Measurements from ENCODE around the gene CD7. TPM values are rescaled to one million over a fixed set of nuclear protein-coding genes. Genes with fewer than 3 reads are reported as not detected.

The CD7 gene
- total RNA-seq, 2 donors from 2014 or later, result 2.8 TPM; not detected in 1

DNA sequence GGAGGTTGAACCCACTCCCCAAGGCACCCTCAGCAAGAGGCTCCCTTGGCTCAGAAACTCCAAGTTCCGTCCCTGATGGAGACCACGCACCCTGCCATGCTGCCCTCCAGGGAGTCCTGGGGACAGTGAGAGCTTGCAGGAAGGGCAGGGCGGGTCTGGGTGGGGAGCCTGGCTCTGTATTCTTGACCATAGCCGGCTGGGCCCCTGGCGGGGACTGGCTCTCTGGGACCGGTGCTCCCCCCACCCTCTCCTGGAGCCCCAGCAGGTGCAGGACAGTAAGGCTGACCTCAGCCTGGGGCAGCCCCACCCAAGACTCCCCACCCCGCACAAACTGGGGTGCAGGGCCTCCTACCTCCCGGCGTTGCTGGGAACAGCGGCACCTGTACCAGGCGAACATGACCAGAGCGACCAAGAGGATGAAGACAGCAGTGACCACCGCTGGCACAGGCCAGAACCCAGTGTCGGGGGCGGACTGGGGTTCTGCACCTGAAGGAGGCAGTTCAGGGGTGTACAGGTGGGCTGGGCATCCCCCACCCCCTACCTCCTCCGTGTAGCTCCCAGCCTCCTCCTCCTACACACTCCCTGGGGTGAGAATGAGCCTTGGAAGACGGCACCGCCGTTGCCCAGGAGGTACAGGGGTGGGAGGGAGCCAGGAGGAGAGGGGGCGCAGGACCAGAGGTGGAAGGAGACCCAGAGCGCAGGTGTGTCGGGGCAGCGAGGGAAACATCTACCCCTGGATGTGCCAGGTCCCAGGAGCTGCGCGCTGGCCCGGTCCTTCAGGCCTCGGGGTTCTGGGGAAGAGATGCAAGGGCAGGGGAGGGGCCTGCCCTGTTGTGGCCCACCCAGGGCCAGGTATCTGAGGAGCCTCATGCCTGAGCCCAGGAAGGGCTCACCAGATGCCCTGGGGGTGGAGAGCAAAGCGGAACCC lies 5.4 kb upstream of the CD7 start:
- Histone ChIP-seq H3K4me1 (replicated peaks) (no peaks in the 10 kb centered on the region), H3K9me3 (no peaks in the 10 kb centered on the region), H3K36me3 (no peaks in the 10 kb centered on the region), H3K27ac (no peak overlapping the region), H3K27me3 (replicated peaks; ENCODE audit: insufficient read depth) (no peaks in the 10 kb centered on the region), H3K4me3 (no peak overlapping the region)
- TF ChIP-seq POLR2AphosphoS5 (IDR thresholded peaks at IDR 0.05), result no peak
- TF ChIP-seq POLR2A (IDR thresholded peaks at IDR 0.05), result no peak
- TF ChIP-seq, protein P1, sequence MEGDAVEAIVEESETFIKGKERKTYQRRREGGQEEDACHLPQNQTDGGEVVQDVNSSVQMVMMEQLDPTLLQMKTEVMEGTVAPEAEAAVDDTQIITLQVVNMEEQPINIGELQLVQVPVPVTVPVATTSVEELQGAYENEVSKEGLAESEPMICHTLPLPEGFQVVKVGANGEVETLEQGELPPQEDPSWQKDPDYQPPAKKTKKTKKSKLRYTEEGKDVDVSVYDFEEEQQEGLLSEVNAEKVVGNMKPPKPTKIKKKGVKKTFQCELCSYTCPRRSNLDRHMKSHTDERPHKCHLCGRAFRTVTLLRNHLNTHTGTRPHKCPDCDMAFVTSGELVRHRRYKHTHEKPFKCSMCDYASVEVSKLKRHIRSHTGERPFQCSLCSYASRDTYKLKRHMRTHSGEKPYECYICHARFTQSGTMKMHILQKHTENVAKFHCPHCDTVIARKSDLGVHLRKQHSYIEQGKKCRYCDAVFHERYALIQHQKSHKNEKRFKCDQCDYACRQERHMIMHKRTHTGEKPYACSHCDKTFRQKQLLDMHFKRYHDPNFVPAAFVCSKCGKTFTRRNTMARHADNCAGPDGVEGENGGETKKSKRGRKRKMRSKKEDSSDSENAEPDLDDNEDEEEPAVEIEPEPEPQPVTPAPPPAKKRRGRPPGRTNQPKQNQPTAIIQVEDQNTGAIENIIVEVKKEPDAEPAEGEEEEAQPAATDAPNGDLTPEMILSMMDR (IDR thresholded peaks at IDR 0.05), result no peak
- no peak for DNase-seq (ENCODE audit: low spot score)
- 90% methylated on average over 25 of the region's 28 CpGs for WGBS
- intact Hi-C loops (cut with DNase I), result loop anchor here (2.0 to 5.0 kb wide), 2 partner anchors 78 to 115 kb away; no protein-coding TSS in a partner anchor

DNA sequence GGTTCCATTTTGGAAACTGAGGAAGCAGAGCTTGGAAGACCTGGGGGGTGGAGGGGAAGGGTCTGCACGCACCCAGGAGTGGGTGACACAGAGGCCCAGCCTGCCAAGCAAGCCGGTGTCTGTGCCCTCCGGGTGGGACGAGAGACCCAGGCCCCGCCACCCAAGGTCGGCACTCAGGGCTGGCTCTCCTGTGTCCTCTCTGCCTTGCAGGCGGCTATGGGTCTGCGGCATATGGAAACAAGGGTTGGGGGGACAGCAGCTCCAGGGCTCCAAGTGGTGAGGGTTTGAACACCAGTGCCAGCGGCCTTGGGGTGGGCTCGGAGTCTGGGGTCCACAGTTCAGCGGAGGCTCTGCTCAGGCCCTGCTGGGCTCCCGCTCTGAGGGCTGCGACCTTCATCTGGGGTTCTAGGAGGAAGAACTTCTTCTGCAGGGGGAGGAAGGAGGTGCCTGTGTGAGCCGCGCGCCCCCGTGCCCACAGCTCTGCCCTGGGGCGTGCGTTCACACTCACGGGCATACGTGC lies 4.6 kb upstream of the CD7 start:
- Histone ChIP-seq H3K27ac (no peak overlapping the region), H3K36me3 (no peaks in the 10 kb centered on the region), H3K9me3 (no peaks in the 10 kb centered on the region), H3K27me3 (replicated peaks; ENCODE audit: insufficient read depth) (no peaks in the 10 kb centered on the region), H3K4me3 (no peak overlapping the region), H3K4me1 (replicated peaks) (no peaks in the 10 kb centered on the region)
- intact Hi-C loops (cut with DNase I), result loop anchor here (2.0 to 5.0 kb wide), 2 partner anchors 77 to 115 kb away; no protein-coding TSS in a partner anchor
- no peak for DNase-seq (ENCODE audit: low spot score)
- TF ChIP-seq POLR2AphosphoS5 (IDR thresholded peaks at IDR 0.05), result no peak
- TF ChIP-seq, protein P1 (IDR thresholded peaks at IDR 0.05), result no peak
- TF ChIP-seq POLR2A (IDR thresholded peaks at IDR 0.05), result no peak
- WGBS, result 85% methylated on average over 21 of the region's 21 CpGs

DNA sequence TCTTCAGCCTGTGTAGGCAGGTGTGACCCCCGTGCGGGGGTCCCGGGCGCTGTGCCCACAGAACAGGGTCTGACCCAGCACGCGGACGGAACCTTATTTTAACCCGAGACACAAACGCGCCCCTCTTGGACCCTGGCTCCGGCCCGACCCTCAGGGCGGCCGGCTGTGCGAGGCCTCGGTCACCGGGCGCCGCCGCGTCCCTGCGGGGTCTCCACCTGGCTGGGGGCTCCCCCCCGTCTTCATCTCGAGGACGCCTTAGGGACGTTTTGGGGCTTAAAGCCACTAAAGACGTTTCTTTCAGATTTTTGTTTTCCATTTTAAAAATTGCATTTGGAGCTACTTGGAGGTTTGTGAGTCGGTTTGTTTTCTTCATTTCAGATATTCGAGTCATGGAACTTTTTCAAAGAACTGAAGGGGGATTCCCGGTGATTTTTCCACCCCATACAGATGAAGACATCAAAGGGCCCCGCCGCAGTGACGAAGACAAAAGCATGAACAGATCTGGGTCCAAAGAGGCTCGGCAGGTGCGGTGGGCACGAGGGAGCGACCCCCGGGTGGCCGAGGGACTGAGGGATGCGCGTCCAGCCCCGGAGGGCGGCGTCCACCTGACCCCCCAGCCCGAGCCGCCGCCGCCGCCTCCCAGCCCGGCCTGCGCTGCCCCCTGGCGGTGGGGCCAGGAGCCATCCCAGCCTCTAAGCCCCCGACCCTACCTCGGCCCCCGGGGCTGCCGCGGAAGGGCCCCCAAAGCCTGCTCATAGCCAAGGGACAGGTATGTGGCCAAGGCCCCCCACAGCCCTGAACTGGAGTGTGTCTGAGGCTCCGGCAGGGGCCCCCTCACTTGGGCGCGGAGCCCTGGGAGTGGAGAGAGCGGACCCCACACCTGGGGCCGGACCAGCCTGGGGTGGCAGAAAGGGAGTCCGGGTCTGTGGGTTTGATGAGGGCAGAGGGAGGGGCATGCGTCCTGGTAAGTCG lies 3.8 kb upstream of the CD7 start:
- intact Hi-C loops (cut with DNase I), result loop anchor here (5.0 kb wide), 1 partner anchor 114 kb away; no protein-coding TSS in a partner anchor
- no peaks in the 10 kb centered on the region for H3K36me3 ChIP-seq
- no peak overlapping the region for H3K27ac ChIP-seq
- WGBS, result 45% methylated on average over 65 of the region's 65 CpGs
- TF ChIP-seq, protein P1 (IDR thresholded peaks at IDR 0.05), result peak; percentile 95 to 99 (median 98)
- TF ChIP-seq POLR2AphosphoS5 (IDR thresholded peaks at IDR 0.05), result no peak
- no peak overlapping the region for H3K4me3 ChIP-seq
- no peaks in the 10 kb centered on the region for H3K27me3 ChIP-seq (replicated peaks; ENCODE audit: insufficient read depth)
- DNase-seq (ENCODE audit: low spot score), result no peak
- H3K4me1 ChIP-seq (replicated peaks), result no peaks in the 10 kb centered on the region
- H3K9me3 ChIP-seq, result no peaks in the 10 kb centered on the region

DNA sequence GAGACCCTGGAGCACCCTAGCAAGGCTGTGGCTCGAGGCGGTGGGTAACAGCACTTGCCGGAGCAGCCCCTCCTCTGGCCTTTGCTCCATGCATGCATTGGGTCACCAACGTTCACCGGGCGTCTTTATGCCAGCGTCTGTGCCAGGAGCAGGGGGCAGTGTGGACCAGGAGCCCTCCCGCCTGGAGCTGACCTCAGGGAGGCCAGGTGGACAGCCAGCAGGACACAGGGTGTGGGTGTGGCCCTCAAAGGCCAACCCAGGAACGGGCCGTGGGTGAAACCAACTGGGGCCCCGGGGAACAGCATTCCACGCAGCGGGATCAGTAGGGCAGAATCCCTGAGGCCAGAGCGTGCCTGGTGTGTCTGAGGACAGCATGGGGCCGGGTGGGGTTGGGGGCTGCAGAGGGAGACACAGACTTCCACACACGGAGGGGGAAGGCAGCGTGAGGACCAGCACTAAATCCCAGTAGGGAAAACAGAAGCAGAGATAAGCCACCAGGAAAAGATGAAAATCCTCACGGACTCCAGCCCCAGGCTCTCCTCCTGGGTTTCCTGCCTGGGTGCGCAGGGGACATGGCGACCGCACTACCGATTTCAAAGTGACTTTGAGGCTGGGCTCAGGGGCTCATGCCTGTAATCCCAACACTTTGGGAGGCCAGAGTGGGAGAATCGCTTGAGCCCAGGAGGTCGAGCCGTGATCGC lies 2.9 kb upstream of the CD7 start:
- DNase-seq (ENCODE audit: low spot score), result no peak
- Histone ChIP-seq H3K27me3 (replicated peaks; ENCODE audit: insufficient read depth) (peaks cover under 1% of the 10 kb centered on the region), H3K4me1 (replicated peaks) (no peaks in the 10 kb centered on the region), H3K4me3 (no peak overlapping the region), H3K36me3 (no peaks in the 10 kb centered on the region), H3K9me3 (no peaks in the 10 kb centered on the region), H3K27ac (no peak overlapping the region)
- 78% methylated on average over 26 of the region's 26 CpGs for WGBS
- no peak for TF ChIP-seq POLR2A (IDR thresholded peaks at IDR 0.05)
- TF ChIP-seq, protein P1 (IDR thresholded peaks at IDR 0.05), result no peak
- TF ChIP-seq POLR2AphosphoS5 (IDR thresholded peaks at IDR 0.05), result no peak
- intact Hi-C loops (cut with DNase I), result loop anchor here (5.0 kb wide), 1 partner anchor 113 kb away; no protein-coding TSS in a partner anchor
